ENCODE measurements around the gene DDX10.

The DDX10 gene

DNA sequence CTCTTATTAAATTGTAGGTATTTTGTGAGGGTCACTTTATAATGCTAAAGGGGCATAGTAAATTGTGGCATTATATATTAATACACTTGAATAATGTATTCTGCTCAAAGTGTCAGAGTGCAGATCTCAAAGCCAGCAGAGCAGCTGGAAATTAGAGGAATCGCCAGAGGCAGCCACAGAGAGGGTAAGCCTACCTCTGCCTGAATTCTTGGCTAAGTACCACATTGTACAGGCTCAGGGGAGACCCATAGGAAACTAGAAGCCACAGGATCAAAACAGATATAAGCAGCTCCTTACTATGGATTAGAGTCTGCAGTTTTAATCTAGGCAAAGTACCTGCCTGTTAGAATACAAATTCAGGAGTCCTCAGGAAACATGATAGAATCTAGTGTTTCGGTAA is 249.3 kb downstream of the DDX10 start:
- no peak for DNase-seq

DNA sequence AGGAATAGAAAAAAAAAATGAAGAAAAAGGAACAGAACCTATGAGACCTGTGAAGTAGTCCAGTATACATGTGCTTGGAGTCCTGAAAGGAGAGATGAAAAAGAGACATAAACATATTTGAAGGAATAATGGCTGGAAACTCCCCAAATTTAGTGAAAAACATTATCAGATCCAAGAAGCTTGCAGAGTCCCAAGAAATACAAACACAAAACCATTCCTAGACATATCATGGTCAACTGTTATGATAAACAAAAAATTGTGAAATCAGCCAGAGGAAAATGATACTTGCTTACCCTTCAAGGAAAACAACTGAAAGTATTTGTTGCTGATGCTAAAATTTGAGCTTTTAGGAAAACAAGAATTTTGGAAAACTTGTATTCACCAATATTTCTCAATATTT is 250.1 kb downstream of the DDX10 start:
- no peak for DNase-seq

DNA sequence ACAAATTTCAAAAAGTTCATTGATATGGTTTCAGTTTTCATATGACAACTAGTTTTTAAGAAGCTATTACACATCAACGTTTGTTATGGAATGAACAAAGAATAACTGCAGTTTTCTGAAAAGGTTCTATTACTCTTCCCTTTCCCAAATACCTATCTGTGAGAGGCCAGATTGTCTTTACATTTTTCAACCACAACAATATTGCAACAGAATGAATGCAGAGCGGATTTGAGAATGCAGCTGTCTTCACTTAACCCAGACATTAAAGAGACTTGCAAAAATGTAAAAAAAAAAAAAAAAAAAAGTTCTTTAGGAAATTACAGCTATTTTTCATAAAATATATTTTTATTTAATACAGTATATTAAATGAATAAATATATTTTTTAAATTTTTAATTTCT is 250.8 kb downstream of the DDX10 start:
- no peak for DNase-seq

DNA sequence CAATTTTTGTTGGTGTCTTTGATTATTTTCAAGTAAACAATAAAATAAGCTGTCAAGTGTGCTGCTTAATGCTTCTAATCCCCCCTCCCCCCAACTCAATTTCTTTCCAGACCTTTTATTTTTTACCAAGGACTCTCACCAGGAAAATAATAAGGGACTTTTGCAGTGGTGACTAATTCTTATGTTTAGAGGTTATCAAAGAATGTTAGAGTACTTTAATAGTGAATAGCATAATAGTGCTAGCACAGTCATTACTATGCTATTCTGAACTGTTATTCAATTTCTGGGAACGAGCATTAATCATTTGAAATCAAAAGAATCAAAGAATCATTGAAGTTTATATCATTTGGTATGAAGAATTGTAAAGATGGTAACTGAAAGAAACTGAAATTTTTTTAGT is 251.4 kb downstream of the DDX10 start:
- DNase-seq = no peak

DNA sequence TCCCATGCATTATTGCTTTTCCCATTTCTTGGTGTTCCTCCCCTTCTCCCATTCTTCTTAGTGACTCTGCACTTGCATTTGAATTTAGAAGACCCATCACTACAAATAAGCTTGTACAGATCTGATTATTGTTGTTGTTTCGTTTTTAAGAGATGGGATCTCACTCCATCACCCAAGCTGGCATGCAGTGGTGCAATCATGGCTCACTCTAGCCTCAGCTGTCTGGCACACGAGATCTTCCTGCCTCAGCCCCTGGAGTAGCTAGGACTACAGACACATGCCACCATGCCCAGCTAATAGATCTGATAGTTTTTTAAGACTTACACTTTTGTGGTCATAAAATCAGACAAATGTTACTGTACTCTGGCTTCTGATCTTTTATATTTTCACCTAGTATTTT is 252.1 kb downstream of the DDX10 start:
- no peak for DNase-seq

DNA sequence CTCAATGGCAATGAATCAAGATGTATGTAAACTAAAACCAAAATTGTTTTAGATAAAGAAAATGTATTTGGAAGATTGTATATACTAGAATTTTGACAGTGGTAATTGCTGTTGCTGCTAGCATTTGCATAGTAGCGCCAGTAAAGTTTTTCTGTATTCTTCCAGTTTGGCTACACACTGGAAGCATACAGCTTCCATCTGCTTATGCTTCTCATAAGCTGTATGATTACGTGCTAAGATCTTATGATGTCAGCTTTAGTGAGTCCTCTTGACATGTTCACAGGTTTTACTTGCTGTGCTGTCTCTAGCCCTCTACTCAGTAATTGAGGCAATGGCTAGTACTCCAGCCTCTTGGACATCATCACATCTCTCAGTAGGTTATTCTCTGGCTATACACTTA is 256.3 kb downstream of the DDX10 start:
- no peak for DNase-seq

DNA sequence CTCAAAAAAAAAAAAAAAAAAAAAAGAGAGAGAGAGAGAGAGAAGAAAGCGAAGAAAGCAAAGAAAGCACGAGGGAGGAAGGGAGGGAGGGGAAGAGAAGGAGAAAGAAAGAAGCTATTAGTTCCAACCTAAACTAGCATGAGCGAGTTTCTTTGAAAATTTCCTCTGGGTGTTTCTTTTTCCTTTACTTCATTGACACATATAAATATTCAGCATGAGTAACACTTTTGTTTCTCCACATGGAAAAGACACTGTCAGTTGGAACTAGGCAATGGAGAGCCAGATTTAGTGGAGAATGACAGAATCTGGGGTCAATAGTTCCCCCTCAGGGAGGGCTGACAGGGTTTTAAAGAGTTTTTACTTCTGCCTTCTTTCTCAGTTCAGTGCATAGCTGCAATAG is 257.4 kb downstream of the DDX10 start:
- no peak for DNase-seq

DNA sequence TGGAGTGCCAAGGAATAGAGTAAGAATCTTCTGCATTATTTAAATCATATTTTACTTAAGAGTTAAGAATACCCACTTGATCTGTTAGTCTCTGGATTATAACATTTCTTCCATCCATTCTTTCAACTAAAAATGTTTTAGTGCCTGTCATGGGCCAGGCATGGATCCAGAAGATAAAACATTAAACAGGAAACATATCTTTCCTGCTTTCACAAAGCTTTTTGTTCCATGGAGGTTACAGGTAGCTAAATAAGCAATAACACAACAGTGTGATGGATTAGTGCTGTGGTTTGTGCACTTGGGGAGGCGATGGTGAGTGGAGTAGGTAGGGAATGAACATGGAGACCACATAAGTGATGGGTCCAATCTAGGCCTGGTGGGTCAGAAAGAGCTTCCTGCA is 258.5 kb downstream of the DDX10 start:
- DNase-seq = no peak

DNA sequence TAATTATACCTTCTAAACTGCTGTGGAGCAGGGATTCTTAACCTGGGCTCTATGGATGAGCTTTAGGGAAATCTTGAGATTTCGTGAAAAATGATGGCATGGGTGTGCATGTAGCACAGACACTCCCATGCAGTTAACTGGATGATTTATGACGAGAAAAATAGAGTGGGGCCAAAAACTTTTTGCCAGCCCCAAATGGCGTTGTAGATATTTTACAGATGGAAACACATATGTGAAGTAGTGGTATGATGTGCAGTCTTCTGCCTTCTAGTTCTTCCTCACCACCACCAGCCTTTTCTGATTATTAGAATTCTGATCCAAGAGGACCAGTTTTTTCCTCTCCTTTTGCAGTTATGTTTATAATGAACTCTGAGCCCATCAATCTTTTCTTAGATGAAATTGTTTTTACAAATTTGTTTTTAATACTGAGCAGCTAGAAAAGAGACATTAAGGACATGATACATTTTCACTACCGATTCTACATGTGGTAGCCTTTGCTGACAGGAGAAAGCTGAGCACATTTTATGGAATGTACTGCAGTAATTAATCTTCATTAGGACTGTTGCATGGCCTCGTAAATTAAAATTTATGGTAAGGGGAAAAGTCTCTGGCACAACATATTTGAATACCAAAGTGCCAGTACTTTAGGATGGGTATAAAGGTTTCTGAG is 261.4 kb downstream of the DDX10 start:
- no peak for DNase-seq

DNA sequence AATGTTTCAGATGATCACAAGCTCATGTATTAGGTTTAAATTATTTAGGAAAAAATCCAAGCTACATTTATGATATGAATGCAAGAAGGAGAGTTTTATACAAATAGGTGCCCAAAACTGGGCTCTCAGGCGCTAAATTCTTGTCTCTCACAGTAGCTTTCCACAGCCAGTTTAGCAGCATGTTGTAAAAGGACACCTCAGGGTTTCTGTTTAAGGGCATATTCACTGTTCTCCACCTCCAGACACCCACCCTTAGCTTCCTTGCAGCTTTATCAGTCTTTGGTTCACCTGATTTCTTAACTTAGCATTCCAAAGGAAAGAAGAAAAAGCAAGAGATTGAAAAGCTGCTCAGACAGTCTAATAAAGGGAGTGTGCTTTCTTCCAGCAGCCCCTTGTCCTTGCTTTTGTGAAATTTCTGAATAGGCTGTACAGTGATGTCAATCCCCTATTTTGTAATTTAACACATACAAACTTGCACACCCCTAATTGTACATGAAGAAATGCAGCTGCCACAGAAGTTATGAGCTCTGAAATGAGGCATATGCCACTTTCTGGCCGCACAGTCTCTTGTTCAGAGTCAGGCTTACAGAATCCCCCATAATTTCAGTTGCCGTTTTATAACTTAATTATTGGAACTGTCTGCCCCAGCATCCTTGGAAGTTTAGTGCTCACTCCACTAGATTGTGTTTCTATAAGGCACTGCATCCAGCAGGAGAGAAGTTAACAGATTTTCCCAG is 262.1 kb downstream of the DDX10 start:
- no peak for DNase-seq

DNA sequence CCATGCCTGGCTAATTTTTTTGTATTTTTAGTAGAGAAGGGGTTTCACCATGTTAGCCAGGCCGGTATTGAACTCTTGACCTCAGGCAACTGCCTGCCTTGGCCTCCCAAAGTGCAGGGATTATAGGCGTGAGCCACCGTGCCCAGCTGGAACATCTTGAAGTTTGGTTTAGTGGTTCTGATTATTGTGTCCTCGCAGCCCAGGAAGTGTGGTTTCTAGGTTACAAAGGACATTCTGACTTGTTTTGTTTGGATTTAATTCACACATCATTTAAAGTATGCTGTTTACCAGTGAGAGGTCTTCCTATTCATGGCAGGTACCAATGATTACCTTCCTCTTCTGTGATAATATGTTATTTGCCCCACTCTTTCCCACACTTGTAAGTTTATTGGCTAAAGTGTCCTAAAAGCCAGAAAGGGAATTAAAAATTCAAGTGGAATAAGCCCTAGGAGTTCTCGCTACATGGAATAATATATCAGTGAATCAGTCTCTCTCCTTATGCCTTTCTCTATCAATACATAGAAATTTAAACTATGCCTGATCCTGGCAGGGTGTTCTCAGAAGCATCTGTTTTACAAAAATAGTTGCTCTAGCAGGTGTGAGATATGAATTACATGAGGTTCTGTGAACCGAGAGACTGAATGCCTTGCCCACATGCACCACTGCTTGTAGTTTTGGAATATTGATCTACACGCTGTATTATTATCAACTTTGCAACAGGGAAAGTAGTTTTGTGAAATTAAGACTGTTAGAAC is 263.1 kb downstream of the DDX10 start:
- no peak for DNase-seq

DNA sequence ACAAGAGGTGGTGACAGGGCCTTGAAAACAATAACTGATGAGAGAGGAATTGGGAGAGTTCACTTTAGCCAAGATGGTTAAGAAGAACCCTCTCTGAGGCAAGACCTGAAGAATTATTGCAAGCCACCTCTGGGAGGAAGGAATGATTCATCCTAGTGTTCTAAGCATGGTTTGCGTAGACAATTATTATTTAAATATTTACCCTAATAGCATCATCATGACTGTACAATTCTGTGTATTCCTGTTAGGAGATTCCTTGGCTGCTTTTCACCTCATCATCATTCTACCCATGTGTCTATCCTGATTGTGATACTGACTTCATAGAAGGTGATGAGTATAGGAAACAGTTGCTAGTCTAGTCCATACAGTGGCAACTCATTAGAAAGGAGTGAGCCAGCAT is 264.4 kb downstream of the DDX10 start:
- DNase-seq = no peak

DNA sequence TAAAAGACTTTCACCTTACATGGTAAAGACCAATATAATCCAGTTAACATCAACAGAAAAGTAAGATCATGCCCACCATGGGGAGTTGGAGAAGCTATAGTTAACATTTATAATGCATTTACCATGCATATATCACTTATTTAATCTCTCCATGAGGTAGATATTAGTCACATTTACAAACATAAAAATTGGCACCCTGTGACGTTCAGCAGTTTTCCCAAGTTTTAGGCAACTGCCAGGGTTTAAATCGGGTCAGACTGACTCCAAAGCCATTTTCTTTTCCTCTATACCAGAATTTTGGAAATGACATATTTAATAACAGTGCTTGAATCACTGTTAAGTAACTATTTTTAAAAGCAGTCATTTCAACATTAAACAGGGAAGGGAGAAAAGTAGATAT is 266.3 kb downstream of the DDX10 start:
- no peak for DNase-seq

DNA sequence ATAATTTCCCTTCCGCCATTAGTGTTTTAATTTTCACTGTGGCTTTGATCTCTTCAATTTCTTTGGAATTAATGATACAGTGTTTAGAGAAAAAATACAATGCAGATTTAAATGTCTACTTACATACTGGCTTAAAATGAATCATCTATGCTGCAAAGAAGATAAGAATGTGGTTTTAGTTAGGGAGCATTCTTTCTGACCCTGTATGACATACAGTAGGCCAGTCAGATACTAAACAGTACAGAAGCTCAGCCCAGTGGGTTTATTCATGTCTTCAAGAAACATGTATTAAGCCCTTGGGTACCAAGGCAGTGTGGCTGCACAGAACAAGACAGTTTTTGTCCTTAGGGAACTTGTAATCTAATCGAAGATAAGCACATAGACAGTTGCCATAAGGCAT is 268.8 kb downstream of the DDX10 start:
- DNase-seq = no peak

DNA sequence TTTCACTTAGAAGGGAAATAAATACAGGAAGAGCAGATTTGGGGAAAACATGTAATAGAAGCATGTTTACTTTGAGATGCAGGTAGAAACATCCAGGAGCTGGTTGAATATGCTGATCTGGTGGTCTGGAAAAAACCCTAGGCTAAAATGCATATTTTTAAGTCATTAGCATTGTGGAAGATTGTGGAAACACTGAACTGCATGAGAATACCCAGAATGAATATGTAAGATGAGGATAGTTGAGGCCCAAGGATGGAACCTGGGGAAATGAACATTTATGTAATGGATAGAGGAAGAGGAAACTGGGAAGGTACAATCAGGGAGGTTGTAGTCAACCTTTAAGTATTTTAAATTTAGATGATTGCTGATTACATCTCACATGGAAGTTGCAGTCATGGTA is 269.4 kb downstream of the DDX10 start:
- DNase-seq = no peak

DNA sequence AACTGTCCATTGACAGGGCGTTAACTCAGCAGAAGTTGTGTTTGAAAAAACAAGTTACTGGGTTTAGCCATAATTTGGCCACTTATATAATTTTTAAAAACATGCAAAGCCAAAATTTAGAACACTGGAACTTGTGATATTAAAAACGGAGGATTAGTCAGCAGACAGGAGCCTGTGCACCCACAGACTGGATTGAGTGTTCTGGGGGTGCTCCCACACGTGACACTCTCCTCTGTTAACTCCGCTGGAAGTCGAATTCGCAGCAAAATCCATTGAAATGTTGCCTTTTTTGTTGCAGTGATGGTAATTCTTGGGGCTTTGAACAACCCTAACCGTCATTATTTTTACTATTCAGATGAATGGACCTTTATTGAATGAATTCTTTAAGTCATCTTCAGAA is 269.8 kb downstream of the DDX10 start:
- DNase-seq = no peak

DNA sequence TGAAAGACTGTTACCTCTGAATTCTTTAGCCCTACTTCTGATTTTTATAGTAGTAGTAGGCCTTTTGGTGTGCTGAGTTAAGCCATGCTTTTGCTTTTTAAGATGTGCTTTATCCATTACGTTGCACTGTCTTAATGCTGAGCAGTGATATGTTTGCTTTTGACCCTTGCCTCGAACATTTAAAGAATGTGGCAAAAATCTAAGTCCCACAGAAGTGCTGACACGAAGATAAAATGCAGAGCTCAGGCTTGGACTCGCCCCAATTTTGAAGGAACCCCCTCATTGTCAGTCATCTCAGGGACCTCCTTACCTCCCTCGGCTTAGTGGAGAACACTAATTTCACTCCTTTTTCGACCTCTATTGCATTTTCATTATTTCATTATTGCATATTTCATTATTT is 272.9 kb downstream of the DDX10 start:
- no peak for DNase-seq

DNA sequence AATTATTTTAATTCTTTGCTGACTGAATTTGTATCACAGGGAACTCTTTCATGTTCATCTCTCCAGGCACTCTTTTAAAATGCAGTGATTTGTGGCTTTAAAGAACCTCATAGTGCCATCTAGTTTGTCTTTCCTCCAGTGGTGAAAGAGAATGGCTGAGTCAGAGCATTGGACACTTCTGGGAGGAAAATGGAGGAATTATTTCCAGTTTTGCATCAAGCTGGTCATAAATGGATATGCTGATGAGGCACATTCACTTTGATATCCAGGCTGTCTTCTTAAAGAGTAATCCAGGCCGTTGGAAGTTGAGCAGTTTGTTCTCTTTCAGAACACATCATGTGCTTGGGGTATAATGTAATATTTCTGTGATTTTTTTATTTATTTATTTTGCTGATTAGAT is 273.7 kb downstream of the DDX10 start:
- DNase-seq = no peak

DNA sequence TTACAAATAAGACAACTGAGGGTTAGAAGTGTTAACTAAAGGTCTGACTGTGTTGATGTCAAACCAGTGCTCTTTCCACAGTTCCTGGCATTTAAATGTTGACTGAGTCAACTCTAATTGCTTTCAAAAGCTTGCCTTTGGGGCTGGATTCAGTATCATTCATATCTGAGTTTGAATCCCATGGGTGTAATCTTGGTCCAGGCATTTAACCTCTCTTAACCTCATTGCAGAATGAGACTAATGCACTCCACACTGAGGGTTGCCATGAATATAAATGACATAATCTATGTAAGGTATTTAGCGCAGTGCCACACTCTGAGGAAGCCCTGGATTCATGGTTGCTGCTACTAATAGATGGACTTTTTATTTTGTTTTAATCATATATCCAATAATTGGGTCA is 274.3 kb downstream of the DDX10 start:
- DNase-seq = no peak

DNA sequence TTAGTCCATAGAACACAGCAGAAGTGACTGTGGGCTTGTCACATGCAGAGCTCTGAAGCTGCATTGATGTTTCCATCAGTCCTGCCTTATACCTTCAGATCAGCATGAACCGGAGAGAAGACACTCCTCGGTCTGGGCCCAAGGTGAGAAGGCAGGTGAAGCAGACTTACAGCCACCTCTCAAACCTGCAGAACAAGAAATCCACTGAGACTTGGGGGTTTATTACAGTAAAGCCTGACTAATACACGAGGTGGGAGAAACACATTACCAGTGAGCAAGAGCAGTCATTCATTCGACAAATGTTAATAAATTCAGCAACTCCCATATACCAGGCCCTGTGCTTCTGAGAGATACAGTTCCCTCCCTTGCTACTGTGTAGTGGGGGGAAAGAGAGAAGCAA is 279.0 kb downstream of the DDX10 start:
- no peak for DNase-seq

DNA sequence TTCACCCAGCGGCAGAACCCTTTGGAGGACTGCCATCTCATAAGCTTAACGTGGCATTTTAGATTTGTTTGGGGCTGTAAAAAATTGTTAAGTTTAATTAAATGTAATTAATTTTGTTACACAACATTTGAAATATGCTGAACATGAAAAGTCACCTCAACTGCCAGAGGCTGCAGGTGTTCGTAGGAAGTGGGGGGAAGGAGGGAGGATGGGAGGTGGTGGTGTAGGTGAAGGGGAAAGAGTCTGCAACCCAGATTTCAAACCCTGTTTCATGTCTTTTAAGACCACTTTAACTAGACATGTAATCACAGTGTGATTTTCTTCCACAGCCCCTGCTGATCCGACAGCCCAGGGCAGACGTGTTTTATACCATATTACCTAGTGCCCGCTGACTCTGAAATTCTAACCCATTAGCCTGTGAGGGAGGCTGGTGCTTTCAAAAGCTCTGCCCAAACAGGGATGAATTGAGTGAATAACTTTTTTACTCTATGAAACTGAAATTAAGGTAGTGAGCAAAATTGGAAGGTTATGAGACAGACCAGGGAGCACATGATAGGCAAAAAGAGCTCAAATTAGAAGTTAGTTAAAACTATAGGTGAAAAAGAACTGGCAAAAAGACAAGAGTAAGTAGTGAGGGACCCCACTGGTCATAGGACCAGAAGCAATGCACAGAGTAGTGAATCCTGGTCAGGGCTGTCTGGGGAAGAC is 279.8 kb downstream of the DDX10 start:
- DNase-seq = no peak

DNA sequence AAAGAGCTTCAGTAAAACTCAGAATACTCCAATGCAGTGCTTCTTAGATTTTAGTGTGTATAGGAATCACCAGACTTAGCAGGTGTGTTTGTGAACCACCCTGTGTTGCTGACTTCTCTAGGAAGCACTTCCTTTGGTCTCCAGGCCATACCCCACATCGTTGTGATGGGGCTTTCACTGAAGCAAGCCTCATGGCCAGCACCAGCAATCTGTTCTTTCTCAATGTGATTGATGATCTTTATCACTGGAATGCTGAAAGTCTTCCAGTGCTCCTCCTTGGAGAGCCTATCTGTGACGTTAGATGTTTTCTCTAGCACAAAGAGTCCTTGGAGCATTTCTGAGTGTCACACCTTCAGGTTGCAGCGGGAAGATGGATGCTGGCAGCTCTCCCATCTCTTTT is 280.5 kb downstream of the DDX10 start:
- DNase-seq = no peak

All from NCI-H446 (cell line).